ENCODE results near the gene AKAP1. TPM values are rescaled to one million over a fixed set of nuclear protein-coding genes. Genes with fewer than 3 reads are reported as not detected.

AKAP1 gene
- total RNA-seq, 1 experiment from 2014 or later: 56.1 TPM

- 0 out of 2 replicates have a peak, but pooled peaks cover 3% of the 10 kb centered on the region for H3K27me3 ChIP-seq (ENCODE audit: low read length)
- DNase-seq: no peak
- H3K4me1 ChIP-seq (ENCODE audit: low read length): no peaks in the 10 kb centered on the region
- no peak overlapping the region for H3K4me3 ChIP-seq (ENCODE audit: low read length)
- no peaks in the 10 kb centered on the region for H3K9me3 ChIP-seq (ENCODE audit: low read length)
- no peaks in the 10 kb centered on the region for H4K20me1 ChIP-seq (ENCODE audit: insufficient read depth, low read depth, low read length)
- no peak overlapping the region for H2AFZ ChIP-seq (ENCODE audit: low read length)
- no peak overlapping the region for H3K27ac ChIP-seq (ENCODE audit: low read length)
- H3K9ac ChIP-seq (ENCODE audit: low read length): no peak overlapping the region
- no peaks in the 10 kb centered on the region for H3K9me2 ChIP-seq (replicated peaks; ENCODE audit: insufficient read depth, low read length)
- no peaks in the 10 kb centered on the region for H3K79me2 ChIP-seq (ENCODE audit: low read length)
- no peaks in the 10 kb centered on the region for H3K36me3 ChIP-seq (ENCODE audit: insufficient read depth, low read length)
- no peak overlapping the region for H3K4me2 ChIP-seq (ENCODE audit: low read depth, low read length, poor library complexity, severe bottlenecking)
These were observed 73.7 kb downstream of the AKAP1 start for GRCh38 chr17:57158795-57159194.

GRCh38 chr17:57160624-57161023, 75.6 kb downstream of the AKAP1 start:
- Histone ChIP-seq H2AFZ (ENCODE audit: low read length) (no peak overlapping the region), H4K20me1 (ENCODE audit: insufficient read depth, low read depth, low read length) (no peaks in the 10 kb centered on the region), H3K9me3 (ENCODE audit: low read length) (no peaks in the 10 kb centered on the region), H3K36me3 (ENCODE audit: insufficient read depth, low read length) (no peaks in the 10 kb centered on the region), H3K4me1 (ENCODE audit: low read length) (no peaks in the 10 kb centered on the region), H3K4me2 (ENCODE audit: low read depth, low read length, poor library complexity, severe bottlenecking) (no peak overlapping the region), H3K4me3 (ENCODE audit: low read length) (no peak overlapping the region), H3K9ac (ENCODE audit: low read length) (no peak overlapping the region), H3K9me2 (replicated peaks; ENCODE audit: insufficient read depth, low read length) (no peaks in the 10 kb centered on the region), H3K27me3 (ENCODE audit: low read length) (0 out of 2 replicates have a peak, but pooled peaks cover 3% of the 10 kb centered on the region), H3K27ac (ENCODE audit: low read length) (no peak overlapping the region), H3K79me2 (ENCODE audit: low read length) (no peaks in the 10 kb centered on the region)
- no peak for DNase-seq

- H3K9me3 ChIP-seq (ENCODE audit: low read length): peaks cover 4% of the 10 kb centered on the region; the same call in 1 of the 2 replicates
- no peak overlapping the region for H3K27ac ChIP-seq (ENCODE audit: low read length)
- no peak overlapping the region for H3K4me2 ChIP-seq (ENCODE audit: low read depth, low read length, poor library complexity, severe bottlenecking)
- H2AFZ ChIP-seq (ENCODE audit: low read length): no peak overlapping the region
- 0 out of 2 replicates have a peak, but pooled peaks cover 5% of the 10 kb centered on the region for H3K27me3 ChIP-seq (ENCODE audit: low read length)
- peaks cover 5% of the 10 kb centered on the region; the same call in 1 of the 2 replicates for H3K4me1 ChIP-seq (ENCODE audit: low read length)
- H3K4me3 ChIP-seq (ENCODE audit: low read length): no peak overlapping the region
- no peaks in the 10 kb centered on the region for H4K20me1 ChIP-seq (ENCODE audit: insufficient read depth, low read depth, low read length)
- no peak for DNase-seq
- H3K79me2 ChIP-seq (ENCODE audit: low read length): no peaks in the 10 kb centered on the region
- H3K9ac ChIP-seq (ENCODE audit: low read length): no peak overlapping the region
- H3K9me2 ChIP-seq (replicated peaks; ENCODE audit: insufficient read depth, low read length): no peaks in the 10 kb centered on the region
- H3K36me3 ChIP-seq (ENCODE audit: insufficient read depth, low read length): no peaks in the 10 kb centered on the region
These were observed 79.8 kb downstream of the AKAP1 start for GRCh38 chr17:57164814-57165213.

- Histone ChIP-seq H2AFZ (ENCODE audit: low read length) (no peak overlapping the region), H3K9me2 (replicated peaks; ENCODE audit: insufficient read depth, low read length) (no peaks in the 10 kb centered on the region), H3K4me1 (ENCODE audit: low read length) (peaks cover 5% of the 10 kb centered on the region; the same call in 1 of the 2 replicates), H3K27me3 (ENCODE audit: low read length) (0 out of 2 replicates have a peak, but pooled peaks cover 5% of the 10 kb centered on the region), H3K79me2 (ENCODE audit: low read length) (no peaks in the 10 kb centered on the region), H3K36me3 (ENCODE audit: insufficient read depth, low read length) (no peaks in the 10 kb centered on the region), H3K4me2 (ENCODE audit: low read depth, low read length, poor library complexity, severe bottlenecking) (no peak overlapping the region), H3K9me3 (ENCODE audit: low read length) (peaks cover 4% of the 10 kb centered on the region; the same call in 1 of the 2 replicates), H4K20me1 (ENCODE audit: insufficient read depth, low read depth, low read length) (no peaks in the 10 kb centered on the region), H3K4me3 (ENCODE audit: low read length) (no peak overlapping the region), H3K27ac (ENCODE audit: low read length) (no peak overlapping the region), H3K9ac (ENCODE audit: low read length) (no peak overlapping the region)
- no peak for DNase-seq
These were observed 80.7 kb downstream of the AKAP1 start for GRCh38 chr17:57165754-57166153.

GRCh38 chr17:57166803-57167202, 81.8 kb downstream of the AKAP1 start:
- Histone ChIP-seq H3K27me3 (ENCODE audit: low read length) (0 out of 2 replicates have a peak, but pooled peaks cover 5% of the 10 kb centered on the region), H3K9ac (ENCODE audit: low read length) (no peak overlapping the region), H4K20me1 (ENCODE audit: insufficient read depth, low read depth, low read length) (no peaks in the 10 kb centered on the region), H3K27ac (ENCODE audit: low read length) (no peak overlapping the region), H3K9me3 (ENCODE audit: low read length) (peaks cover 4% of the 10 kb centered on the region; the same call in 1 of the 2 replicates), H3K4me3 (ENCODE audit: low read length) (no peak overlapping the region), H3K4me2 (ENCODE audit: low read depth, low read length, poor library complexity, severe bottlenecking) (no peak overlapping the region), H3K79me2 (ENCODE audit: low read length) (no peaks in the 10 kb centered on the region), H3K36me3 (ENCODE audit: insufficient read depth, low read length) (no peaks in the 10 kb centered on the region), H3K4me1 (ENCODE audit: low read length) (peaks cover 5% of the 10 kb centered on the region; the same call in 1 of the 2 replicates), H2AFZ (ENCODE audit: low read length) (no peak overlapping the region), H3K9me2 (replicated peaks; ENCODE audit: insufficient read depth, low read length) (no peaks in the 10 kb centered on the region)
- DNase-seq: no peak

GRCh38 chr17:57168695-57169094, 83.6 kb downstream of the AKAP1 start:
- Histone ChIP-seq H3K9me2 (replicated peaks; ENCODE audit: insufficient read depth, low read length) (no peaks in the 10 kb centered on the region), H3K4me2 (ENCODE audit: low read depth, low read length, poor library complexity, severe bottlenecking) (no peak overlapping the region), H3K9me3 (ENCODE audit: low read length) (peaks cover 4% of the 10 kb centered on the region; the same call in 1 of the 2 replicates), H3K79me2 (ENCODE audit: low read length) (no peaks in the 10 kb centered on the region), H3K27ac (ENCODE audit: low read length) (no peak overlapping the region), H2AFZ (ENCODE audit: low read length) (no peak overlapping the region), H3K9ac (ENCODE audit: low read length) (no peak overlapping the region), H3K36me3 (ENCODE audit: insufficient read depth, low read length) (no peaks in the 10 kb centered on the region), H3K4me1 (ENCODE audit: low read length) (peaks cover 5% of the 10 kb centered on the region; the same call in 1 of the 2 replicates), H4K20me1 (ENCODE audit: insufficient read depth, low read depth, low read length) (no peaks in the 10 kb centered on the region), H3K27me3 (ENCODE audit: low read length) (0 out of 2 replicates have a peak, but pooled peaks cover 3% of the 10 kb centered on the region), H3K4me3 (ENCODE audit: low read length) (no peak overlapping the region)
- no peak for DNase-seq

- peaks cover 4% of the 10 kb centered on the region; the same call in 1 of the 2 replicates for H3K9me3 ChIP-seq (ENCODE audit: low read length)
- H3K9me2 ChIP-seq (replicated peaks; ENCODE audit: insufficient read depth, low read length): no peaks in the 10 kb centered on the region
- H3K4me2 ChIP-seq (ENCODE audit: low read depth, low read length, poor library complexity, severe bottlenecking): no peak overlapping the region
- H2AFZ ChIP-seq (ENCODE audit: low read length): no peak overlapping the region
- H3K9ac ChIP-seq (ENCODE audit: low read length): no peak overlapping the region
- H4K20me1 ChIP-seq (ENCODE audit: insufficient read depth, low read depth, low read length): no peaks in the 10 kb centered on the region
- no peak overlapping the region for H3K27ac ChIP-seq (ENCODE audit: low read length)
- peaks cover 5% of the 10 kb centered on the region; the same call in 1 of the 2 replicates for H3K4me1 ChIP-seq (ENCODE audit: low read length)
- no peaks in the 10 kb centered on the region for H3K36me3 ChIP-seq (ENCODE audit: insufficient read depth, low read length)
- no peak for DNase-seq
- 0 out of 2 replicates have a peak, but pooled peaks cover 3% of the 10 kb centered on the region for H3K27me3 ChIP-seq (ENCODE audit: low read length)
- no peaks in the 10 kb centered on the region for H3K79me2 ChIP-seq (ENCODE audit: low read length)
- H3K4me3 ChIP-seq (ENCODE audit: low read length): no peak overlapping the region
These were observed 85.8 kb downstream of the AKAP1 start for GRCh38 chr17:57170866-57171265.
